ENCODE data around the gene SS18L1. TPM values are rescaled to one million over a fixed set of nuclear protein-coding genes. Genes with fewer than 3 reads are reported as not detected.

SS18L1 gene
- total and polyA plus RNA-seq, 10 of the 15 experiments (the other 5 are each of a cell fraction or from before 2014, with no cell fraction given): 1.8 to 20.0 (median 6.6) TPM

GRCh38 chr20:62119115-62119514, 24.5 kb upstream of the SS18L1 start:
- in situ Hi-C loops (cut with MboI) (no loop called here), intact Hi-C loops (cut with micrococcal nuclease; ENCODE audit: unreplicated experiment) (no loop called here)
- no peak for FAIRE-seq
- peaks cover 6% of the 10 kb centered on the region; the same call in 1 of the 2 replicates for H4K20me1 ChIP-seq (ENCODE audit: control insufficient read depth, insufficient read depth)
- TF ChIP-seq MXI1 (IDR thresholded peaks at IDR 0.05; ENCODE audit: low read depth, low read length) (no peak), DPF2 (IDR thresholded peaks at IDR 0.05) (no peak), GATAD2B (conservative IDR thresholded peaks at IDR 0.05; ENCODE audit: low read depth) (no peak), PAX5 (IDR thresholded peaks at IDR 0.05; ENCODE audit: borderline replicate concordance, low read depth, low read length) (no peak)
- no TSS peak for BruUV-seq (replicated peaks)
- no peak overlapping the region for H3K9ac ChIP-seq (ENCODE audit: control insufficient read depth, insufficient read depth, low read length)
- WGBS (ENCODE audit: insufficient coverage, insufficient replicate concordance, low lambda C conversion rate, missing lambda C conversion rate): 51% methylated on average over 5 of the region's 5 CpGs
- H3K27me3 ChIP-seq (replicated peaks in 1 of 2; ENCODE audit: control insufficient read depth in 2 of 2, insufficient read depth in 2 of 2, low read length in 1 of 2): no peaks in the 10 kb centered on the region
- ATAC-seq: no peak
- H3K4me2 ChIP-seq (ENCODE audit: control insufficient read depth, insufficient read depth): no peak overlapping the region
- H2AFZ ChIP-seq (ENCODE audit: control insufficient read depth, low read depth, low read length): no peak overlapping the region
- DNase-seq (ENCODE audit: low read depth, low spot score): no peak
- ChIA-PET CTCF (no interaction called here), RAD21 (ENCODE audit: unreplicated experiment) (no interaction called here), SMC1A (ENCODE audit: uncharacterized antibody, unreplicated experiment) (interaction anchor here (0.5 kb wide), 1 partner anchor 25 kb away, joined by 4 read pairs; no protein-coding TSS in a partner anchor), POLR2A (no interaction called here)
- no peaks in the 10 kb centered on the region; the same call in 2 of the 3 replicates for H3K9me3 ChIP-seq (replicated peaks; ENCODE audit: control insufficient read depth, insufficient read depth, low read length)
- H3K79me2 ChIP-seq (ENCODE audit: control insufficient read depth, insufficient read depth, low read length): peaks cover 13% of the 10 kb centered on the region
- no peak overlapping the region for H3K4me3 ChIP-seq
- no peaks in the 10 kb centered on the region for H3K36me3 ChIP-seq (ENCODE audit: control insufficient read depth in 2 of 2, insufficient read depth in 2 of 2, low read length in 1 of 2)
- no peaks in the 10 kb centered on the region; the same call in none of the 2 replicates for H3K4me1 ChIP-seq (ENCODE audit: control insufficient read depth, insufficient read depth, low read length)
- H3K27ac ChIP-seq (ENCODE audit: control insufficient read depth, insufficient read depth): no peak overlapping the region

DNA sequence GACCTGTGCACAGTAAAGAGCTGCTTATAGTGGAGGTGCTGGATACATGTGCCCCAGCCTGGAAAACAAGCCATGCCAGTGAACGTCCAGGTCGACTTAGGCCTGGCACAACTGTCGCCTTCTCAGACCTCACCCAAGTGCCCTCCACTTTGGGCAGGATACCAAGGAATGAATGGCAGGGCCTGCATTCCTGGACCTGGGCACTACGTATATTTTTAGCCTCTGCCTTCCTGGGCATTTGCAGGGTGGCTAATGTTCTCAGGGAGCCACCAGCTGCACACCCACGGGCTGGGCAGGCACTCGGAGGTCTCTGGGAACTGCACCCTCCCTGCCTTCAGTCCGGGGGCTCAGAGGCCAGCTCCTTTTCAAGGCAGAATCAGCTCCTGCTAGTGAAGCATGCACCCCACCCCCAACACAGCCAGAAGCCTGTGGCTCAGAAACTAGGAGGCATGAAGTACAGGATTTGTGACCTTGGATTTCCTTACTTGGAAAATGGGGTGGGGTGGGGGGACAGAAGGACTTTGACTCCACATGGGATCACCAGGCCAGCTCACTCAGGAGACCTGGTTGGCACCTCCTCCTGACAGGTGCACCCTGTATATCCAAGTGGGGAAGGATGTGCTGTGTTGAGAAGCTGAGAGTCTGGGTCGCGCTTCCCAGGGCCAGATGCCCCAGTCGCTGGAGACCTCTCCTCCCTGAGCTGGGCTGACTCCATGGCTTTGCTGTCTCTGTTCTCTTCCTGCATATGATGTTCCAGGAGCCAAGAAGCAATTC, 23.8 kb upstream of the SS18L1 start:
- H2AFZ ChIP-seq (ENCODE audit: control insufficient read depth, low read depth, low read length): no peak overlapping the region
- intact Hi-C loops (cut with micrococcal nuclease; ENCODE audit: unreplicated experiment) (loop anchor here (5.0 to 10.0 kb wide), 4 partner anchors 65 to 265 kb away; partner anchors contain the start of genes MTG2 and RPS21), in situ Hi-C loops (cut with MboI) (loop anchor here (5.0 kb wide), 1 partner anchor 52 kb away; the partner anchor contains the start of gene TAF4)
- DNase-seq (ENCODE audit: low read depth, low spot score): no peak
- H3K79me2 ChIP-seq (ENCODE audit: control insufficient read depth, insufficient read depth, low read length): peaks cover 18% of the 10 kb centered on the region
- H3K27me3 ChIP-seq (replicated peaks in 1 of 2; ENCODE audit: control insufficient read depth in 2 of 2, insufficient read depth in 2 of 2, low read length in 1 of 2): no peaks in the 10 kb centered on the region
- SMC1A ChIA-PET (ENCODE audit: uncharacterized antibody, unreplicated experiment): no interaction called here
- no peaks in the 10 kb centered on the region; the same call in 2 of the 3 replicates for H3K9me3 ChIP-seq (replicated peaks; ENCODE audit: control insufficient read depth, insufficient read depth, low read length)
- no peaks in the 10 kb centered on the region; a peak in 1 of 4 replicates for H3K36me3 ChIP-seq (ENCODE audit: control insufficient read depth in 2 of 2, insufficient read depth in 2 of 2, low read length in 1 of 2)
- H4K20me1 ChIP-seq (ENCODE audit: control insufficient read depth, insufficient read depth): peaks cover 10% of the 10 kb centered on the region
- BruUV-seq (replicated peaks): no TSS peak
- H3K4me1 ChIP-seq (ENCODE audit: control insufficient read depth, insufficient read depth, low read length): no peaks in the 10 kb centered on the region; the same call in none of the 2 replicates
- POLR2A ChIA-PET: interaction anchor here (3.1 kb wide), 1 partner anchor 53 kb away, joined by 30 read pairs; the partner anchor contains the start of gene TAF4
- 86% methylated on average over 10 of the region's 10 CpGs for WGBS (ENCODE audit: insufficient coverage, insufficient replicate concordance, low lambda C conversion rate, missing lambda C conversion rate)
- H3K4me3 ChIP-seq: no peak overlapping the region
- no peak for FAIRE-seq
- CTCF ChIA-PET: no interaction called here
- no peak overlapping the region for H3K9ac ChIP-seq (ENCODE audit: control insufficient read depth, insufficient read depth, low read length)
- no peak overlapping the region for H3K4me2 ChIP-seq (ENCODE audit: control insufficient read depth, insufficient read depth)
- no peak overlapping the region for H3K27ac ChIP-seq (ENCODE audit: control insufficient read depth, insufficient read depth)
- ATAC-seq: no peak
- RAD21 ChIA-PET (ENCODE audit: unreplicated experiment): no interaction called here
- TF ChIP-seq, protein P1, sequence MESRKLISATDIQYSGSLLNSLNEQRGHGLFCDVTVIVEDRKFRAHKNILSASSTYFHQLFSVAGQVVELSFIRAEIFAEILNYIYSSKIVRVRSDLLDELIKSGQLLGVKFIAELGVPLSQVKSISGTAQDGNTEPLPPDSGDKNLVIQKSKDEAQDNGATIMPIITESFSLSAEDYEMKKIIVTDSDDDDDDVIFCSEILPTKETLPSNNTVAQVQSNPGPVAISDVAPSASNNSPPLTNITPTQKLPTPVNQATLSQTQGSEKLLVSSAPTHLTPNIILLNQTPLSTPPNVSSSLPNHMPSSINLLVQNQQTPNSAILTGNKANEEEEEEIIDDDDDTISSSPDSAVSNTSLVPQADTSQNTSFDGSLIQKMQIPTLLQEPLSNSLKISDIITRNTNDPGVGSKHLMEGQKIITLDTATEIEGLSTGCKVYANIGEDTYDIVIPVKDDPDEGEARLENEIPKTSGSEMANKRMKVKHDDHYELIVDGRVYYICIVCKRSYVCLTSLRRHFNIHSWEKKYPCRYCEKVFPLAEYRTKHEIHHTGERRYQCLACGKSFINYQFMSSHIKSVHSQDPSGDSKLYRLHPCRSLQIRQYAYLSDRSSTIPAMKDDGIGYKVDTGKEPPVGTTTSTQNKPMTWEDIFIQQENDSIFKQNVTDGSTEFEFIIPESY (IDR thresholded peaks at IDR 0.05): no peak
- TF ChIP-seq CHD1 (IDR thresholded peaks at IDR 0.05; ENCODE audit: low read depth, low read length) (no peak), CBFB (IDR thresholded peaks at IDR 0.05; ENCODE audit: low read depth) (no peak)
- TF ChIP-seq, protein P2, sequence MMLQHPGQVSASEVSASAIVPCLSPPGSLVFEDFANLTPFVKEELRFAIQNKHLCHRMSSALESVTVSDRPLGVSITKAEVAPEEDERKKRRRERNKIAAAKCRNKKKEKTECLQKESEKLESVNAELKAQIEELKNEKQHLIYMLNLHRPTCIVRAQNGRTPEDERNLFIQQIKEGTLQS (IDR thresholded peaks at IDR 0.05; ENCODE audit: borderline replicate concordance, extremely low read depth, low read depth, low read length): no peak
